ENCODE data around the gene ZNF785. TPM values are rescaled to one million over a fixed set of nuclear protein-coding genes. Genes with fewer than 3 reads are reported as not detected.

Gene ZNF785
- total RNA-seq, 1 donor from 2014 or later: 7.6 TPM

GRCh38 chr16:30533146-30533522, 52.4 kb downstream of the ZNF785 start:
- TF ChIP-seq CTCF (conservative IDR thresholded peaks at IDR 0.05; ENCODE audit: low read depth, low read length): no peak
- H3K4me3 ChIP-seq (ENCODE audit: low read depth, low read length): no peak overlapping the region
- no peak for DNase-seq (ENCODE audit: low read depth)

DNA sequence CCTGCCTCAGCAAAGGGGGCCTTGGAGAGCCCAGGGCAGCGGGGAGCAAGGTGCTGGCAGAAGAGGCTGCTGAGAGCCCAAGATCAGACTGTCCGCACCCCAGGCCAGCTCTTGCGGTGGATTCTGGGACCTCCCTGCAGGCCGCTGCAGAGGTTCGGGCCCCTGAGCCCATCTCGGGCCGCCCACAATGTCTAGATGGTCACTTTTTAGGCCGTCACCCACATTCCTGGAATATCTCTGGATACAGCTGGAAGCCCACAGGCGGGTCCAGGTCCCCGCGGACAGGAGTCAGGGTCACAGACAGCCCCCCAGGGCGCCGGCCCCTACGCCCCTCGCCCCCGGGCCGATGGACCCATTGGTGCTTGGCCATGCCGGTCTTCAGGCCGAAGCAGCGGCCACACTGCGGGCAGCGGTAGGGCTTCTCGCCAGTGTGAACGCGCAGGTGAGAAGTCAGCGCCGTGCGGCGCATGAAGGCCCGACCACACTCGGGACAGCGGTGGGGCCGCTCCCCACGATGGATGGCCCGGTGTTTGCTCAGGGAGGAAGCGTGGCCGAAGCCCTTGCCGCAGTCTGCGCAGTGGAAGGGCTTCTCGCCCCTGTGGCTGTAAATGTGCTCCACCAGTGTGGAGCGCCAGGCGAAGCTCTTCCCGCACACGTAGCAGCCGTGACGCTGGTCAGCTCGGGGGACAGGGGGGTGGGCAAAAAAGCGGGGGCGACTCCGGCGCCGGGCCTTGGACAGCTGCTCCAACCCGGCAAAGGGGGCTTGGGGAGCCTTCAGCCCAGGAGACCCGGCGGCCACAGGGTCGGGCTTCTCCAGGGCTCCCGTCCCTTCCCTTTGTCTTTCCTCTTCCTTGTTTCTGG, 53.0 kb downstream of the ZNF785 start:
- DNase-seq (ENCODE audit: low read depth): no peak
- TF ChIP-seq CTCF (conservative IDR thresholded peaks at IDR 0.05; ENCODE audit: low read depth, low read length): no peak
- no peak overlapping the region for H3K4me3 ChIP-seq (ENCODE audit: low read depth, low read length)

Other genes with a start within 250 kb of the ZNF785 start
- gene CD2BP2, start 230.4 kb downstream of the ZNF785 start, total RNA-seq: 68.9 and 75.2 TPM in 2 replicates
- 51.8 and 53.6 TPM in 2 replicates for gene TBC1D10B, start 215.2 kb downstream of the ZNF785 start, total RNA-seq
- gene MYL11, start 210.9 kb downstream of the ZNF785 start, total RNA-seq: not detected in 2 replicates
- gene SEPTIN1, start 203.1 kb downstream of the ZNF785 start, total RNA-seq: 0.23 TPM in 1 of 2 replicates, not detected in the other
- gene ZNF48, start 190.3 kb downstream of the ZNF785 start, total RNA-seq: 12.6 and 15.6 TPM in 2 replicates
- 6.1 and 13.1 TPM in 2 replicates for gene ZNF771, start 178.1 kb downstream of the ZNF785 start, total RNA-seq
- 108 and 136 TPM in 2 replicates for gene DCTPP1, start 155.7 kb downstream of the ZNF785 start, total RNA-seq
- gene SEPHS2, start 139.8 kb downstream of the ZNF785 start, total RNA-seq: 17.6 and 27.6 TPM in 2 replicates
- not detected in 2 replicates for gene ITGAL, start 113.0 kb downstream of the ZNF785 start, total RNA-seq
- gene ZNF768, start 59.1 kb downstream of the ZNF785 start, total RNA-seq: 34.8 and 35.2 TPM in 2 replicates
- 5.1 and 7.6 TPM in 2 replicates for gene ZNF747, start 50.8 kb downstream of the ZNF785 start, total RNA-seq
- 5.2 and 10.9 TPM in 2 replicates for gene ZNF764, start 27.3 kb downstream of the ZNF785 start, total RNA-seq
- gene ZNF688, start 14.0 kb downstream of the ZNF785 start, total RNA-seq: 8.2 and 9.1 TPM in 2 replicates
- 7.7 and 9.6 TPM in 2 replicates for gene ZNF689, start 24.7 kb upstream of the ZNF785 start, total RNA-seq
- gene PRR14, start 65.3 kb upstream of the ZNF785 start, total RNA-seq: 18.1 and 23.8 TPM in 2 replicates
- 20.8 and 46.9 TPM in 2 replicates for gene FBRS, start 72.7 kb upstream of the ZNF785 start, total RNA-seq
- gene SRCAP, start 113.5 kb upstream of the ZNF785 start, total RNA-seq: 10.8 and 11.8 TPM in 2 replicates
- gene PHKG2, start 162.7 kb upstream of the ZNF785 start, total RNA-seq: 27.6 and 42.0 TPM in 2 replicates
- gene CFAP119, start 176.4 kb upstream of the ZNF785 start, total RNA-seq: 7.0 and 8.2 TPM in 2 replicates
- 47.2 and 73.8 TPM in 2 replicates for gene RNF40, start 176.6 kb upstream of the ZNF785 start, total RNA-seq
- gene ZNF629, start 201.5 kb upstream of the ZNF785 start, total RNA-seq: 11.4 and 14.0 TPM in 2 replicates

Data from epithelial cell of proximal tubule (primary cell).